ENCODE results near the gene PCDHA2.
"Not testable (repeated sequence)": the region's sequence is repeated elsewhere in the genome, so short reads cannot be mapped to it uniquely, and the experiment has no call there.

Gene PCDHA2

DNA sequence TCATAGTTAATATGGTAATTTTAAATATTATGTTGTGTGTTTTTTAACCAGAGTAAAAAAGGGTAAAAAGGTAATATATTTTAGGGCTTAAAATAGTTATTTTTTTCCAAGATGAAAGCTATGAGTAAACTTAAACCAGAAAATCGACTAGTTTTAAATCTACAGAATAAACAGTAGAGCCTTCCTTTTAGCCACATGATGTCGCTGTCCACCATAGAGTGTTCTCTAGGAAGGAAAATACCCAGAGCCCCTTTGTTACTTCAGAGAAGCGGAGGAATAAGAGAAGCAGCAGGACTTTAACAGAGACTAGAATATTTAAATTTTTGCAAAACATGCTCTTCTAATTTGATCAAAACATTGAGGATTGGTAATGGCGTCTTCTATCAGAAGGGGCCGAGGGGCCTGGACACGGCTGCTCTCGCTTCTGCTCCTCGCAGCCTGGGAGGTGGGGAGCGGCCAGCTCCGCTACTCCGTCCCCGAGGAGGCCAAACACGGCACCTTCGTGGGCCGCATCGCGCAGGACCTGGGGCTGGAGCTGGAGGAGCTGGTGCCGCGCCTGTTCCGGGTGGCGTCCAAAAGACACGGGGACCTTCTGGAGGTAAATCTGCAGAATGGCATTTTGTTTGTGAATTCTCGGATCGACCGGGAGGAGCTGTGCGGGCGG is at the start of gene PCDHA2:
PCDHA2 (plus strand) TSS at position 258 of the 664 bp plus-strand sequence.
- peak; percentile 18 for DNase-seq (ENCODE audit: low spot score)

DNA sequence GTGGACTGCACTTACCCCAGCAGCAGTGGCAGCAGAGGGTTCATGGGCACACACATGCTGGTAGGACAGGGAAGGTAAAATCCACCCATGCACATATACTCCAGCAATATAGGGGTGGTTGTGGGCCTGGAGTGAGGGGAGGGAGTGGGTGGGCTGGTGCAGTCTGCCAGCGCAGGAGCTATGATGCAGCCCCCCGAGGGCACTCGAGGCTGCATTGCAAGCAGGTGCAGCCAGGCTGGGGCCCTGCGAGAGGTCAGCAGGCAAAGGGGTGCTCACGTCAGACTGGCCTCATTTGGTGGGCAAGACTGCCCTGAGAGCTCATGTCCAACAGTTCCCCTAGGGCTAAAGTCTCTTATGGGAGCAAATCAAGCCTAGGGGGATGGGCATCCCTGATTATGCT is 41.1 kb upstream of the PCDHA2 start:
- no peak for DNase-seq (ENCODE audit: low spot score)

DNA sequence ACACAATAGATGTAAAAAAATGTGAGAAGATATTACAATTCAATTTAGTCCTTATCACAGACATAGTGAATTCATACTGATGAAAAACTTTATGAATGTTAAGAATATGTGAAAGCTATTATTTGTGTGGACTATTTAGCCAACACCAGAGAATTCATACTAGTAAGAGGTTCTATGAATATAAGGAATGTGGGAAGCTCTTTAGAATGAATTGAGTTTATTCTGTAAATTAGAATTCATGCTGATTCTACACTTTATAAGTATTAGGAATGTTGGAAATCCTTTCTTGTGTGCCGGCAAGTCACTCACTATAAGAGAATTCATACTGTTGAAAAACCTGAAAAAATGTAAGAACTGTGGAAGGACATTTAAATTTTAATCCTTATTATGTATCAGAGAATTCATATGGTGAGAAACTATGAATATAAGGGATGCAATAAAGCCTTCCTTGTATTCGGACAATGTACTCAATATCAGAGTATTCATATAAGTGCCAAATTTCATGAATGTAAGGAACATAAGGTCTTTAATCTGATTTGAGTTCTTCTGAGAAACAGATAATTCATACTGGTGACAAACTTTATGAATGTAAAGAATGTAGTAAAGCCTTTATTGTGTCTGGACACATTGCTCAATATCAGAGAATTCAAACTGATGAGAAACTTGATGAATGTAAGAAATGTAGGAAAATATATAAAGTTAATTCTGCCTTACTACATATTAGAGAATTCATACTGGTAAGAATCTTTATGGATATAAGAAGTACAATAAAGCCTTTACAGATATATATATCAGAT is 30.3 kb upstream of the PCDHA2 start:
- DNase-seq (ENCODE audit: low spot score) = peak; percentile 2

DNA sequence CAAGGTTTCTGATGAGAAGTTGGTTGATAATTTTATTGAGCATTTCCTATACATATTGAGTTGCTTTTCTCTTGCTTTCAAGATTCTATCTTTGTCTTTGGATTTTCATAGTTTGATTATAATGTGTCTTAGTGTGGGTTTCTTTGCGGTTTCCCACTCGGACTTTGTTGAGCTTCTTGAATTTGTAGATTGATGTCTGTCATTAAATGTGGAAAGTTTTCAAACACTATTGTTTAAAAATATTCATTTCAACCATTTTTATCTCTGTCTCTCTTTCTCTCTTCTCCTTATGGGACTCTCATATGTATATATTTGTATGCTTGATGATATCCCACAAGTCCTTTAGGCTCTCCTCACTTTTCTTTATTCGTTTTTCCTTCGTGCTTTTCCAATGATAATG is 27.2 kb upstream of the PCDHA2 start:
- DNase-seq (ENCODE audit: low spot score) = no peak

DNA sequence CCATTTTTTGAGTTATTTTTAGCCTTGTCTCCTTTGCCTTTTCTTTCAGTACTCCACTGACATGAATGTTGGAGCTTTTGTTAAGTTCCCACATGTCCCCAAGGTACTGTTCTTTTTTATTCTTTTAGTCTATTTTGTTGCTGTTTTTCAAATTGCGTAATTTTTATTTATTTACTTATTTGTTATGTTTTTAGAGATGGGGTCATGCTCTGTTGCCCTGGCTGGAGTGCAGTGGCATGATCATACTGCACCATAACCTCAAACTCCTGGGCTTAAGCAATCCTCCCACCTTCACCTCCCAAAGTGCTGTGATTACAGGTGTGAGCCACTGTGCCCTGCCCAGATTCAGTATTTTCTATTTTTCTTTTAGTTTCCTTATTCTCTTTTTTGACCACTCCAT is 14.1 kb upstream of the PCDHA2 start:
- DNase-seq (ENCODE audit: low spot score) = no peak

DNA sequence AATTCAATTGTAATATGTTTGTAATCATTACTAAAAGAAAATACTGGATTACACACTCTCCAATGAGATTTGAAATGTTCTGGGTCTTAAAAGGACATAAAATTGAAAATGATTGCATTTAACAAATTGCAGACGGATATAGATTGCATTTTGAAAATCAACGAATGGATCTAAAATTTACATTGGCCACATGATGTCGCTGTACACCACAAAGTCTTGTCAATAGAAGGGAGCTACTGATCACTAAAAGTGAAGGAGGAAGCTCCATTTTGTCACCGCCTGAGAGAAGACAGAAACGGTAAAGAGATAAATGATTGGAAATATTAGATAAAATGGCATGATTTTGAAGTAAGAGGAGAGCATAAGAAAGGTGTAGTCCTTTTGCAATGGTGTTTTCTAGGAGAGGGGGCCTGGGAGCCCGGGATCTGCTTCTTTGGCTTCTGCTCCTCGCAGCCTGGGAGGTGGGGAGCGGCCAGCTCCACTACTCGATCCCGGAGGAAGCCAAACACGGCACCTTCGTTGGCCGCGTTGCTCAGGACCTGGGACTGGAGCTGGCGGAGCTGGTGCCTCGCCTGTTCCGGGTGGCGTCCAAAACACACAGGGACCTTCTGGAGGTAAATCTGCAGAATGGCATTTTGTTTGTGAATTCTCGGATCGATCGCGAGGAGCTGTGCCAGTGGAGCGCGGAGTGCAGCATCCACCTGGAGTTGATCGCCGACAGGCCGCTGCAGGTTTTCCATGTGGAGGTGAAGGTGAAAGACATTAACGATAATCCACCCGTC is 8.6 kb upstream of the PCDHA2 start, which contains the start of gene PCDHA1:
PCDHA1 (plus strand) TSS at position 236 of the 782 bp plus-strand sequence.
- DNase-seq (ENCODE audit: low spot score) = peak; percentile 21

DNA sequence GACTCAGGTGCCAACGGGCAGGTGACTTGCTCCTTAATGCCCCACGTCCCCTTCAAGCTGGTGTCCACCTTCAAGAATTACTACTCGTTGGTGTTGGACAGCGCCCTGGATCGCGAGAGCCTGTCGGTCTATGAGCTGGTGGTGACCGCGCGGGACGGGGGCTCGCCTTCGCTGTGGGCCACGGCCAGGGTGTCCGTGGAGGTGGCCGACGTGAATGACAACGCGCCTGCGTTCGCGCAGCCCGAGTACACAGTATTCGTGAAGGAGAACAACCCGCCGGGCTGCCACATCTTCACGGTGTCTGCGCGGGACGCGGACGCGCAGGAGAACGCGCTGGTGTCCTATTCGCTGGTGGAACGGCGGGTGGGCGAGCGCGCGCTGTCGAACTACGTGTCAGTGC is 7.2 kb upstream of the PCDHA2 start:
- not testable (repeated sequence) for DNase-seq (ENCODE audit: low spot score)

DNA sequence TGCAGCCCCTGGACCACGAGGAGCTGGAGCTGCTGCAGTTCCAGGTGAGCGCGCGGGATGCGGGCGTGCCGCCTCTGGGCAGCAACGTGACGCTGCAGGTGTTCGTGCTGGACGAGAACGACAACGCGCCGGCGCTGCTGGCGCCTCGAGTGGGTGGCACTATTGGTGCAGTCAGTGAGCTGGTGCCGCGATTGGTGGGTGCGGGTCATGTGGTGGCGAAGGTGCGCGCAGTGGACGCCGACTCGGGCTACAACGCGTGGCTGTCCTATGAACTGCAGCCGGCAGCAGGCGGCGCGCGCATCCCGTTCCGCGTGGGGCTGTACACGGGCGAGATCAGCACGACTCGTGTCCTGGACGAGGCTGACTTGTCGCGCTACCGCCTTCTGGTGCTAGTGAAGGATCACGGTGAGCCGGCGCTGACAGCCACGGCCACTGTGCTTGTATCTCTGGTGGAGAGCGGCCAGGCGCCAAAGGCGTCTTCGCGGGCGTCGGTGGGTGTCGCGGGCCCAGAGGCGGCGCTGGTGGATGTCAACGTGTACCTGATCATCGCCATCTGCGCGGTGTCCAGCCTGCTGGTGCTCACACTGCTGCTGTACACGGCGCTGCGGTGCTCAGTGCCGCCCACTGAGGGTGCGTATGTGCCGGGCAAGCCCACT is 6.7 kb upstream of the PCDHA2 start:
- DNase-seq (ENCODE audit: low spot score) = not testable (repeated sequence)

DNA sequence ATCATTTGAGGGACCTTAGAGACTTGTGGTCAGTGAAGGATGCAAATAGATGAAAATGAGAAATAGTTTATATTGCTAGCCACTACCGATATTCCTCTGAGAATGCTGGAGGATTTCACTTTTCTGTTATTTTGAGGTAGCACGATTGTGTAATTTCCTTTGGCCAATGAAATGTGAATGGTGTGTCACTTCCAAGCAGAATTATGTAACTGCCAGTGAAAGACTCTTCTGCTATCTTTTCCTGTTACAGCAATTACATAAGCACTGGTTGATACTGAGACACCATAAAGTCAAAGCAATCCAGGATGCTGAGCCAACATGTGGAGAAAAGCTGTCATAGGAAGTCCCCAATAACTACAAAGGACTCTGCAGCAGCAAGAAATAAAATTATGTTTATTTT is 3.6 kb upstream of the PCDHA2 start:
- DNase-seq (ENCODE audit: low spot score) = no peak

DNA sequence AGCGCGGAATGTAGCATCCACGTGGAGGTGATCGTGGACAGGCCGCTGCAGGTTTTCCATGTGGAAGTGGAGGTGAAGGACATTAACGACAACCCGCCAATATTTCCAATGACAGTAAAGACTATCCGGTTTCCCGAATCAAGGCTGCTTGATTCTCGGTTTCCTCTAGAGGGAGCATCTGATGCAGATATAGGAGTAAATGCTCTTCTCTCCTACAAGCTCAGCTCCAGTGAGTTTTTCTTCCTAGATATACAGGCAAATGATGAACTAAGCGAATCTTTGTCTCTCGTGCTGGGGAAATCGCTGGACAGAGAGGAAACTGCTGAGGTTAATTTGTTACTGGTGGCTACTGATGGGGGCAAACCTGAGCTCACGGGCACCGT is 598 bp downstream of the PCDHA2 start:
- DNase-seq (ENCODE audit: low spot score) = peak; percentile 27

DNA sequence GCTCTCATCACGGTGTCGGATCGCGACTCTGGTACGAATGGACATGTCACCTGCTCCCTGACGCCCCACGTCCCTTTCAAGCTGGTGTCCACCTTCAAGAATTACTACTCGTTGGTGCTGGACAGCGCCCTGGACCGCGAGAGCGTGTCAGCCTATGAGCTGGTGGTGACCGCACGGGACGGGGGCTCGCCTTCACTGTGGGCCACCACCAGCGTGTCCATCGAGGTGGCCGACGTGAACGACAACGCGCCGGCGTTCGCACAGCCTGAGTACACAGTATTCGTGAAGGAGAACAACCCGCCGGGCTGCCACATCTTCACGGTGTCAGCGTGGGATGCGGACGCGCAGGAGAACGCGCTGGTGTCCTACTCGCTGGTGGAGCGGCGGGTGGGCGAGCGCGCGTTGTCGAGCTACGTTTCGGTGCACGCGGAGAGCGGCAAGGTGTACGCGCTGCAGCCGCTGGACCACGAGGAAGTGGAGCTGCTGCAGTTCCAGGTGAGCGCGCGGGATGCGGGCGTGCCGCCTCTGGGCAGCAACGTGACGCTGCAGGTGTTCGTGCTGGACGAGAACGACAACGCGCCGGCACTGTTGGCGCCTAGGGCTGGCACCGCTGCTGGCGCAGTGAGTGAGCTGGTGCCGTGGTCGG is 1.5 kb downstream of the PCDHA2 start:
- DNase-seq (ENCODE audit: low spot score) = not testable (repeated sequence)

DNA sequence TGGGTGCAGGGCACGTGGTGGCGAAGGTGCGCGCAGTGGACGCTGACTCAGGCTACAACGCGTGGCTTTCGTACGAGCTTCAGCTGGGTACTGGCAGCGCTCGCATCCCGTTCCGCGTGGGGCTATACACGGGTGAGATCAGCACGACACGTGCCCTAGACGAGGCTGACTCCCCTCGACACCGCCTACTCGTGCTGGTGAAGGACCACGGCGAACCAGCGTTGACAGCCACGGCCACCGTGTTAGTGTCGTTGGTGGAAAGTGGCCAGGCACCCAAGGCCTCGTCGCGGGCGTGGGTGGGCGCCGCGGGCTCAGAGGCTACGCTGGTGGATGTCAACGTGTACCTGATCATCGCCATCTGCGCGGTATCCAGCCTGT is 2.1 kb downstream of the PCDHA2 start:
- DNase-seq (ENCODE audit: low spot score) = no peak

DNA sequence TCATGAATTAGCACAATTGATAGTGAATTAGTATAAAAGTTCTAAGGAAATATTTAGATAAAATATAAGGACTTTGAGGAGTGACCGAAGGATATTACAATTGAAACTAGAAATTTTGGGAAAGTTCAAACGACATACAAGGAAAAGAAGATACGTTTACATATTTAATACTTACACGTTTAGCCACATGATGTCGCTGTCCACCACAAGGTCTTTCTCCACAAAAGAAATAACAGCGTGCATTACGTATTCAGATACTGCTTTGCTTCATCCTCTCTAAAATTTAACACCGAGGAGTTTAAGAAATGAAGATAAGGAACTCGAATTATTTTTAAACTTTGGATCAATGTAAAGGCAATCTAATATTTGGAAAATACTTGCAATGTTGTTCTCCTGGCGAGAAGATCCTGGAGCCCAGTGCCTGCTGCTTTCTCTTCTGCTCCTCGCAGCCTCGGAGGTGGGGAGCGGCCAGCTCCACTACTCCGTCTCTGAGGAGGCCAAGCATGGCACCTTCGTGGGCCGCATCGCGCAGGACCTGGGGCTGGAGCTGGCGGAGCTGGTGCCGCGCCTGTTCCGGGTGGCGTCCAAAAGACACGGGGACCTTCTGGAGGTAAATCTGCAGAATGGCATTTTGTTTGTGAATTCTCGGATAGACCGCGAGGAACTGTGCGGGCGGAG is 6.3 kb downstream of the PCDHA2 start, which contains the start of gene PCDHA3:
PCDHA3 (plus strand) TSS at position 242 of the 678 bp plus-strand sequence.
- peak; percentile 41 for DNase-seq (ENCODE audit: low spot score)

DNA sequence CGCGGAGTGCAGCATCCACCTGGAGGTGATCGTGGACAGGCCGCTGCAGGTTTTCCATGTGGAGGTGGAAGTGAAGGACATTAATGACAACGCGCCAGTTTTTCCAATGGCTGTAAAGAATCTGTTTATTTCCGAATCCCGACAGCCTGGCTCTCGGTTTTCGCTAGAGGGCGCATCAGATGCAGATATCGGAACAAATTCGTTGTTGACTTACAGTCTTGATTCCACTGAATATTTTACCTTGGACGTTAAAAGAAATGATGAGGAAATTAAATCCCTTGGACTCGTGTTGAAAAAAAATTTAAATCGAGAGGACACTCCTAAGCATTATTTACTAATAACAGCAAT is 6.8 kb downstream of the PCDHA2 start:
- peak; percentile 12 for DNase-seq (ENCODE audit: low spot score)

DNA sequence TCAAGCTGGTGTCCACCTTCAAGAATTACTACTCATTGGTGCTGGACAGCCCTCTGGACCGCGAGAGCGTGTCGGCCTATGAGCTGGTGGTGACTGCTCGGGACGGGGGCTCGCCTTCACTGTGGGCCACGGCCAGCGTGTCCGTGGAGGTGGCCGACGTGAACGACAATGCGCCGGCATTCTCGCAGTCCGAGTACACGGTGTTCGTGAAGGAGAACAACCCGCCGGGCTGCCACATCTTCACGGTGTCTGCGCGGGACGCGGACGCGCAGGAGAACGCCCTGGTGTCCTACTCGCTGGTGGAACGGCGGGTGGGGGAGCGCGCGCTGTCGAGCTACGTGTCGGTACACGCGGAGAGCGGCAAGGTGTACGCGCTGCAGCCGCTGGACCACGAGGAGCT is 7.7 kb downstream of the PCDHA2 start:
- DNase-seq (ENCODE audit: low spot score) = not testable (repeated sequence)

DNA sequence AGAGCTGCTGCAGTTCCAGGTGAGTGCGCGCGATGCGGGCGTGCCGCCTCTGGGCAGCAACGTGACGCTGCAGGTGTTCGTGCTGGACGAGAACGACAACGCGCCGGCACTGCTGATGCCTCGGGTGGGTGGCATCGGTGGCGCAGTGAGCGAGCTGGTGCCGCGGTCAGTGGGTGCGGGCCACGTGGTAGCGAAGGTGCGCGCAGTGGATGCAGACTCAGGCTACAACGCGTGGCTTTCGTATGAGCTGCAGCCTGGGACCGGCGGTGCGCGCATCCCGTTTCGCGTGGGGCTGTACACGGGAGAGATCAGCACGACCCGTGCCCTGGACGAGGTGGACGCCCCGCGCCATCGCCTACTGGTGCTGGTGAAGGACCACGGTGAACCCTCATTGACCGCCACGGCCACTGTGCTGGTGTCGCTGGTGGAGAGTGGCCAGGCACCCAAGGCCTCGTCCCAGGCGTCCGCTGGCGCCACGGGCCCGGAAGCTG is 8.2 kb downstream of the PCDHA2 start:
- no peak for DNase-seq (ENCODE audit: low spot score)

DNA sequence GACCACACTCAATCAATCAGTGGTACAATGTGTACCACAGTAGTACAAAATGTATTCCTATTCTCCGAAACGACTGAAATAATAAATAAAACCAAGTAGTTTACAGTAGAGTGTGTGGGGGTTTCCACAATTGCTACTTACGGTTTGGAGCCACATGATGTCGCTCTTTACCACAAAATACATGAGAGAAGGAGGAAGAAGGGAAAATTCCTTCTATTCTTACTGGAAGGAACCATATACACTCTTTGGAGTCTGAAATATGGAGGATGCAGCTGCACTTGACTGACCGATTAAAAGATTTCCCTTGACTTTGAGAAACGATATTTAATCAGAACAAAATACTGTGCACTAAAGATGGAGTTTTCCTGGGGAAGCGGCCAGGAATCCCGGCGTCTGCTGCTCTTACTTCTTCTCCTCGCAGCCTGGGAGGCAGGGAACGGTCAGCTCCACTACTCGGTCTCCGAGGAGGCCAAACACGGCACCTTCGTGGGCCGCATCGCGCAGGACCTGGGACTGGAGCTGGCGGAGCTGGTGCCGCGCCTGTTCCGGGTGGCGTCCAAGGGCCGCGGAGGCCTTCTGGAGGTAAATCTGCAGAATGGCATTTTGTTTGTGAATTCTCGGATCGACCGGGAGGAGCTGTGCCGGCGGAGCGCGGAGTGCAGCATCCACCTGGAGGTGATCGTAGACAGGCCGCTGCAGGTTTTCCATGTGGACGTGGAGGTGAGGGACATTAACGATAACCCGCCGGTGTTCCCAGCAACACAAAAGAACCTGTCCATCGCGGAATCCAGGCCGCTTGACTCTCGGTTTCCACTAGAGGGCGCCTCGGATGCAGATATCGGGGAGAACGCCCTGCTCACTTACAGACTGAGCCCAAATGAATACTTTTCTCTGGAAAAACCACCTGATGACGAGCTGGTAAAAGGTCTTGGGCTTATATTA is 12.5 kb downstream of the PCDHA2 start, which contains the start of gene PCDHA4:
PCDHA4 (plus strand) TSS at position 235 of the 942 bp plus-strand sequence.
- peak; percentile 53 for DNase-seq (ENCODE audit: low spot score)

DNA sequence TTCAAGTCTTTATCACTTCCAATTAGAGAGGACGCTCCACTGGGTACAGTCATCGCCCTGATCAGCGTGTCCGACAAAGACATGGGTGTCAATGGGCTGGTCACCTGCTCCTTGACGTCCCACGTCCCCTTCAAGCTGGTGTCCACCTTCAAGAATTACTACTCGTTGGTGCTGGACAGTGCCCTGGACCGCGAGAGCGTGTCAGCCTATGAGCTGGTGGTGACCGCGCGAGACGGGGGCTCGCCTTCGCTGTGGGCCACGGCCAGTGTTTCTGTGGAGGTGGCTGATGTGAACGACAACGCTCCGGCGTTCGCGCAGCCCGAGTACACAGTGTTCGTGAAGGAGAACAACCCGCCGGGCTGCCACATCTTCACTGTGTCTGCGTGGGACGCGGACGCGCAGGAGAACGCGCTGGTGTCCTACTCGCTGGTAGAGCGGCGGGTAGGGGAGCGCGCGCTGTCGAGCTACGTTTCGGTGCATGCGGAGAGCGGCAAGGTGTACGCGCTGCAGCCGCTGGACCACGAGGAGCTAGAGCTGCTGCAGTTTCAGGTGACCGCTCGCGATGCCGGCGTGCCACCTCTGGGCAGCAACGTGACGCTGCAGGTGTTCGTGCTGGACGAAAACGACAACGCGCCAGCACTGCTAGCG is 13.7 kb downstream of the PCDHA2 start:
- not testable (repeated sequence) for DNase-seq (ENCODE audit: low spot score)

DNA sequence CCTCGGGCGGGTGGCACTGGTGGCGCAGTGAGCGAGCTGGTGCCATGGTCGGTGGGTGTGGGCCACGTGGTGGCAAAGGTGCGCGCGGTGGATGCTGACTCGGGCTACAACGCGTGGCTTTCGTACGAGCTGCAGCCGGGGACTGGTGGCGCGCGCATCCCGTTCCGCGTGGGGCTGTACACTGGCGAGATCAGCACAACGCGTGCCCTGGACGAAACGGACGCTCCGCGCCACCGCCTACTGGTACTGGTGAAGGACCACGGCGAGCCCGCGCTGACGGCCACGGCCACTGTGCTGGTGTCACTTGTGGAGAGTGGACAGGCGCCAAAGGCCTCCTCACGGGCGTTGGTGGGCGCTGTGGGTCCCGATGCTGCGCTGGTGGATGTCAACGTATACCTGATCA is 14.2 kb downstream of the PCDHA2 start:
- DNase-seq (ENCODE audit: low spot score) = no peak
